Loucy (cell line): ENCODE measurements around the gene PLCG1.

Source experiments
- H2AFZ ChIP-seq: fragments of 200-600 bp; sonication (generic); 2 replicates; pipeline ENCODE4 v1.6.0; 2016; ENCODE audit warnings: antibody characterized with exemption, mild to moderate bottlenecking, low read length, moderate library complexity
- H3F3A ChIP-seq: fragments of 200-600 bp; 2 replicates; pipeline ENCODE4 v1.6.0; 2016; ENCODE audit warnings: antibody characterized with exemption, low read depth, mild to moderate bottlenecking
- H3K27me3 ChIP-seq: fragments of 200-600 bp; sonication (generic); 2 replicates; pipeline ENCODE4 v1.6.1; 2014; ENCODE audit warnings: low read length, mild to moderate bottlenecking; ENCODE audit not compliant: insufficient read depth, poor library complexity, severe bottlenecking
- H3K36me3 ChIP-seq: fragments of 200-600 bp; sonication (generic); 2 replicates; pipeline ENCODE4 v1.6.1; 2016; ENCODE audit warnings: low read length; ENCODE audit not compliant: insufficient read depth
- H3K4me1 ChIP-seq: fragments of 200-600 bp; sonication (generic); 2 replicates; pipeline ENCODE4 v1.5.1; 2014; ENCODE audit warnings: low read length, mild to moderate bottlenecking; ENCODE audit not compliant: insufficient read depth, poor library complexity, severe bottlenecking
- H3K4me2 ChIP-seq: fragments of 200-600 bp; sonication (generic); 2 replicates; pipeline ENCODE4 v1.6.0; 2014; ENCODE audit warnings: antibody characterized with exemption, low read length, low read depth, mild to moderate bottlenecking; ENCODE audit not compliant: poor library complexity, severe bottlenecking
- H3K4me3 ChIP-seq: fragments of 200-600 bp; sonication (generic); 2 replicates; pipeline ENCODE4 v1.5.1; 2014; ENCODE audit warnings: low read length, mild to moderate bottlenecking, mixed read lengths; ENCODE audit not compliant: poor library complexity, severe bottlenecking
- H3K79me2 ChIP-seq: fragments of 200-600 bp; sonication (generic); 2 replicates; pipeline ENCODE4 v1.6.1; 2014; ENCODE audit warnings: low read length; ENCODE audit not compliant: insufficient read depth
- H3K9ac ChIP-seq: fragments of 200-600 bp; sonication (generic); 2 replicates; pipeline ENCODE4 v1.6.0; 2014; ENCODE audit warnings: mild to moderate bottlenecking, low read depth, low read length, moderate library complexity; ENCODE audit not compliant: poor library complexity, severe bottlenecking
- H3K9me2 ChIP-seq: fragments of 200-600 bp; sonication (generic); replicated peaks from 2 replicates; pipeline ENCODE4 v1.6.1; 2016; ENCODE audit warnings: low read depth, low read length, mixed read lengths
- H3K9me3 ChIP-seq: fragments of 200-600 bp; sonication (generic); 2 replicates; pipeline ENCODE4 v1.6.1; 2014; ENCODE audit warnings: mild to moderate bottlenecking, antibody characterized with exemption, low read length, low read depth; ENCODE audit not compliant: insufficient read depth
- H4K20me1 ChIP-seq: fragments of 200-600 bp; sonication (generic); 2 replicates; pipeline ENCODE4 v1.6.0; 2014; ENCODE audit warnings: antibody characterized with exemption, low read length, mild to moderate bottlenecking; ENCODE audit not compliant: insufficient read depth, poor library complexity, severe bottlenecking
- EZH2phosphoT487 ChIP-seq: fragments of 200-600 bp; IDR thresholded peaks from 2 replicates; pipeline ENCODE4 v1.6.1; 2018; ENCODE audit warnings: antibody characterized with exemption, mild to moderate bottlenecking, moderate library complexity, borderline replicate concordance
- TF ChIP-seq, protein P1 (sequence below): fragments of 200-600 bp; sonication (generic); conservative IDR thresholded peaks from 2 replicates; pipeline ENCODE4 v1.5.1; 2014; ENCODE audit warnings: mild to moderate bottlenecking, antibody characterized with exemption, low read length

Gene PLCG1

DNA sequence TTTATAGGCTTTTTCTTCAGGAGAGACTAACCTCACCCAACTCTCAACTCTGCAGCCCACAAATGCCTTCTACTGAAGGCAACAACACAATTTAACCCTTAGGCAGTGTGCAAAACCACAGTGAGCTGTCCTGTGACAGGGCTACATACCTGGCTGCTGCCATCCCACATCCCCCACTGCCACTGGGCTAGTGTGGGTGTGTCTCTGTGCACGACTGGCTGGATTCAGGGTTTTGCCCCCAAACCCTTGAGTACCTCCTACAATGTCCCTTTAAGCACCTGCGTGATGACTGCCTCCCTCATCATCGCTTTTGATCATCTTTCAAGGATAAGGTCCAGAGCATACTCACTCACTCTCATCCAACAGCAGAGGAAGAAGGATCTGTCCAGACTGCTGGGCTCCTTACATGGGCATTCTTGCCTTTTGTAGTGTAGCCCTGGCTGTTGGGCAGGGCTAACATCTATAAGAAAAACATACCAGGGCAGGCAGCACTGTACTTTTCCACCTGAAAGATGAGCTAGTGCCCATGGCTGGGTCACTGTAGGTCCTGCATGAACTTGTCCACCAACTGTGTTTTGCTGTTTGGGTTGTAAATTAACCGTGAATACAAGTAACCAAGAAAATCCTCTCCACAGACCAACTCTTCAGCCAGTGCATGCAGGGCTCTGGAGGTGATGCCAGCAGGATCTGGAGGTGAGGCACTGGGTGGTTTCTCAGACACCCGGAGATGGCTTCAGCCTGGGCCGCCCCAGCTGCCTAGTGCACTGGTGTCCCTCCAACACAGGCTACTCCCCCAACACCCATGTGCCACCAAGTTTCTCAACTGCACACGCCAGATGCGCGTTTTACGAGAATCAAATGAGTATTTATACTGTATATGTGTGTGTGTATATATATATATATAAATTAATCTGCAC lies 45.2 kb downstream of the PLCG1 start:
- H3K27me3 ChIP-seq: no peaks in the 10 kb centered on the region
- no peak overlapping the region for H2AFZ ChIP-seq
- TF ChIP-seq, protein P1, sequence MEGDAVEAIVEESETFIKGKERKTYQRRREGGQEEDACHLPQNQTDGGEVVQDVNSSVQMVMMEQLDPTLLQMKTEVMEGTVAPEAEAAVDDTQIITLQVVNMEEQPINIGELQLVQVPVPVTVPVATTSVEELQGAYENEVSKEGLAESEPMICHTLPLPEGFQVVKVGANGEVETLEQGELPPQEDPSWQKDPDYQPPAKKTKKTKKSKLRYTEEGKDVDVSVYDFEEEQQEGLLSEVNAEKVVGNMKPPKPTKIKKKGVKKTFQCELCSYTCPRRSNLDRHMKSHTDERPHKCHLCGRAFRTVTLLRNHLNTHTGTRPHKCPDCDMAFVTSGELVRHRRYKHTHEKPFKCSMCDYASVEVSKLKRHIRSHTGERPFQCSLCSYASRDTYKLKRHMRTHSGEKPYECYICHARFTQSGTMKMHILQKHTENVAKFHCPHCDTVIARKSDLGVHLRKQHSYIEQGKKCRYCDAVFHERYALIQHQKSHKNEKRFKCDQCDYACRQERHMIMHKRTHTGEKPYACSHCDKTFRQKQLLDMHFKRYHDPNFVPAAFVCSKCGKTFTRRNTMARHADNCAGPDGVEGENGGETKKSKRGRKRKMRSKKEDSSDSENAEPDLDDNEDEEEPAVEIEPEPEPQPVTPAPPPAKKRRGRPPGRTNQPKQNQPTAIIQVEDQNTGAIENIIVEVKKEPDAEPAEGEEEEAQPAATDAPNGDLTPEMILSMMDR: no peak
- no peak for TF ChIP-seq EZH2phosphoT487
- no peaks in the 10 kb centered on the region for H3K79me2 ChIP-seq
- no peaks in the 10 kb centered on the region for H3K9me2 ChIP-seq
- H3K9ac ChIP-seq: no peak overlapping the region
- peaks cover under 1% of the 10 kb centered on the region; the same call in 1 of the 2 replicates for H3K36me3 ChIP-seq
- H3K9me3 ChIP-seq: no peaks in the 10 kb centered on the region
- no peaks in the 10 kb centered on the region for H3F3A ChIP-seq
- H3K4me3 ChIP-seq: no peak overlapping the region
- no peaks in the 10 kb centered on the region for H4K20me1 ChIP-seq
- no peaks in the 10 kb centered on the region for H3K4me1 ChIP-seq
- no peak overlapping the region for H3K4me2 ChIP-seq

DNA sequence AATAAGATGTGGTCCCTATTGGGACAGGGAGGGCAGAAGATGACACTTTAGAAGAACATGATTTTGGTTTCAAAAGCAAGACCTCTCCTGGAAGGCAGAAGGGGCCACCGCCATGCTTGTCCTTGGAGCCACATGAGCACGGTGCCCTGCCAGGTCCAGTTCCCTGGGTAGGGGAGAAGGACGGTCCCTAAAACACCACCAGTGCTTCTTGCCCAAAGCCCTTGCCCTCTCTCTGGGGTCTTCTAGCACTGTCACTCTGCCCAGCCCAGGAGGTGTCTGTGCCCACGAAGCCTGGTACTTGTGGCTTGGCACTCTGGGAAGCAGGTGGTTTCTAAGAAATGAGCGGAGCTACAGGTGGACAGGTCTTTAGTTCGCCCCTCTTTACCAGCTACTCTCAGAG lies 46.0 kb downstream of the PLCG1 start:
- Histone ChIP-seq H3K9me2 (no peaks in the 10 kb centered on the region), H3K9ac (no peak overlapping the region), H3K36me3 (no peaks in the 10 kb centered on the region; the same call in 1 of the 2 replicates), H3K9me3 (no peaks in the 10 kb centered on the region), H3K79me2 (no peaks in the 10 kb centered on the region), H3K4me3 (no peak overlapping the region), H2AFZ (no peak overlapping the region), H3F3A (no peaks in the 10 kb centered on the region), H3K4me2 (no peak overlapping the region), H3K4me1 (no peaks in the 10 kb centered on the region), H3K27me3 (no peaks in the 10 kb centered on the region), H4K20me1 (no peaks in the 10 kb centered on the region)
- TF ChIP-seq EZH2phosphoT487: no peak
- TF ChIP-seq, protein P1: no peak

DNA sequence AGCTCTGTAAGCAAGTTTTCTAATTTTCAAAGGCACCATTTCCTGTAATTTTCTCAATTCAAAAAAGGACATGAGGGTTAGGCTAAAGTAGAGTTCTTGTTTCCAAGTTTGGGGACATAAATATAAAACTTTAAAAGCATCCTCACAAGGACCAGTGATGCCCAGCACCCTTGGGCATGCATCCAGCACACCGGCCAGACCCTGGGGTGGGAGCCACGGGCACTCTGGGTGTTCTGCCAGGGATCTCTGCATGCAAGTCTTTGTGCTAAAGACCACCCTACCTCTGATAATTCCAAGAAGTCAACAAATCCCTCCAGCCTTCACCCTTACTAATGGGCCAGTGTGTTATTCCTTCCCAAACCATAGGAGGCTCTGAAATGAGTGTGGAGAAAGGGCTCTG lies 46.5 kb downstream of the PLCG1 start:
- no peak for TF ChIP-seq EZH2phosphoT487
- TF ChIP-seq, protein P1: no peak
- Histone ChIP-seq H3K27me3 (no peaks in the 10 kb centered on the region), H3K4me1 (no peaks in the 10 kb centered on the region), H4K20me1 (no peaks in the 10 kb centered on the region), H2AFZ (no peak overlapping the region), H3K9ac (no peak overlapping the region), H3F3A (no peaks in the 10 kb centered on the region), H3K36me3 (no peaks in the 10 kb centered on the region; the same call in 1 of the 2 replicates), H3K9me2 (no peaks in the 10 kb centered on the region), H3K79me2 (no peaks in the 10 kb centered on the region), H3K9me3 (no peaks in the 10 kb centered on the region), H3K4me2 (no peak overlapping the region), H3K4me3 (no peak overlapping the region)
